Measurements from ENCODE around the gene ITPKB. TPM values are rescaled to one million over a fixed set of nuclear protein-coding genes. Genes with fewer than 3 reads are reported as not detected.

ITPKB gene
- total RNA-seq, 1 donor from 2014 or later, result 3.9 TPM

DNA sequence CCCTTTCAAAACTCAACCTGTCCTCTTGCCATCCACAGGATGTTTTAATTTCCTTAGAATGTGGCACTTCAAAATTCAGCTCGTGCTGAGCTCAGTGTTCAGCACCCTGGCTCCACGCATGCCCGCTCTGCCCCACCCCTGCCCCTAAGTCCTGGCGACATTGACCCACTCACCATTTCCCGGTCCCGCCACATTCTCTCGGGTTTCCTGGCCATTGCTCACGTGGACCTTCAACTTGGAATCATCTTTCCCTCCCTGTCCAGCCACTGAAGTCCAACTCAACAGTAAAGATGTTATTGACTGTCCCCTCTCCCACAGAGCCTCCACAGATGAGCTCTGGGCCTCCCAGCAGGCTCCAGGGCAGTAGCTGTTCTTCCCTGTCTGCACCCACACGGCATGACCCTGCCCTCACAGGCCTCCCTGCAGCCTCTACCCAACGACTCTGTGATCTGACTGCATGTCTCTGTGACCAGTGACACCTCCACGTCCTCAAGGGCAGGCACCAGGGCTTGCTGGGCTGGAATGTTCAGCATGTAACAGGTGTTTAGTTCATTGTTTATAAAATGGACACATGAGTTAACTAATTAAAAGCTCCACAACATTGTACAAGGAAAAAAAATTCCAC lies 53.8 kb downstream of the ITPKB start:
- DNase-seq, result no peak

- no peak for DNase-seq
Observed at GRCh38 chr1:226684026-226684425, 55.1 kb downstream of the ITPKB start.

GRCh38 chr1:226682871-226683814 lies 55.9 kb downstream of the ITPKB start:
- DNase-seq, result no peak

GRCh38 chr1:226681652-226682493 lies 57.2 kb downstream of the ITPKB start:
- DNase-seq, result no peak

DNA sequence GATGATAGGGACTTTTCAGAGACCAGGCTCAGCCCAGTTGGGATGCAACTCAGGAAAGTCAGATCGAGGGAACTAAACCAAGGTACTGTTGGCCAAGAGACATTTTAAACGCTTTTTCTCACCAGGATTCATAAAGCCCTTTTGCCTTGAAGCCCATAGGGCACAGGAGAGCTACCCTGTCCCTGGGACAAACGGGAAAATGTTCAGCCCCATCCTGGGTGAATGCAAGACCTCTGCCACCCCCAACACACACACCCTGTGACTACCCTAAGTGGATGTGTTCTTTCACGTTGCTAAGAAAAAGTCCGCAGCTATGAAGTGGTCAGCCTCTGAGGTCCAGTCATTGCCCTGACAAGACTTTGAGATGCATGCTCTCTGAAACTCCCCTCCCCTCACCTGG lies 58.4 kb downstream of the ITPKB start:
- DNase-seq, result no peak

DNA sequence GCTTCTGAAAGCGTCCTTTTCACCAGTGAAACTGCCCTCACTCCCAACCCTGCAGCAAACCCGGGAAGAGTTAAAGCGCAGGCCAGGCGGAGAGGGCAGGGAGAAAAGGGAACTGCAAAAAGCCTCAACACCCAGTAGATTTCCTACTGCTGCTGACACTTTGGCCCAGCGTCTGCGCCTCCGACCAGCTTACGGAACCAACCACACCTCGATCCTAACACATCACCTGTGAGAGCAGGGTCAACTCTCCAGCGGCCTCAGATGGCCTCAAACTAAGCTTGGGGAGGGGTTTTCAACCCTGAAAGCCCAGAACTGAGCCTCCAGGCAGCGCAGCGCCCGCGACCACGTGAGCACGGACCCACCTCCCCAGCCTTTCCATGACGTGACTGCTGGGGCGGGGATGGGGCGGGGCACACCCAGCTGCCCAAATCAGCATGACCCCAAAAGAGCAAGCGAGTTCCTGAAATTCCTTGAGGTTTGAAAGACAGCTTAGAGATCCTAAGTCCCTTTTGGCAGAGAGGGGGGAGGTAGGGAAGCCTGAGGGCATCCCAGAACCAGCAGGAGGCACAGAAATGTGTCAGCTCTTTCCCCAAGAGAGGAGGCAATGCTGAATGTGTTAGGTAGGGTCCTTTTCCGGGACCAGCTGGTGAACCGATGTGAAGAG lies 59.1 kb downstream of the ITPKB start:
- DNase-seq, result peak; percentile 51

- DNase-seq, result no peak
Observed at GRCh38 chr1:226679262-226679661, 59.8 kb downstream of the ITPKB start.

DNA sequence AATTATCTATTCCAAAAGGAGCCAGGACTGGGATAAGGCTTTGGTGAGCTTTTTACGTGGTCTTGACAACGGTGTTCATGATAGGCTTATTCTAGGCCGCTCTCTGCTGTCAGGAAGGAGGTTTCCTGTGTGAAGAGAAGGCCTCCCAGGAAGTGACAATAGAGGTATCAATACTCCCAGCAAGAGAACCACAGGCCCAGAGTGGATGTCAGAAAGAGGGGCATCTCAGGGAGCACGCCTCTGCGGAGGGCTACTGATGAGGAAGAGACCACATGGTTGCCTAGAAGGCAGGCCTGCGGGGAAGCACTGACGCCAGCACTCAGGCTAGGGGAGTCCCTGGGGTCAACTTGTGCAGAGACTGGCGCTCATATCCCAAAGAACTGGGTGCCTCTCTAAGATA lies 60.4 kb downstream of the ITPKB start:
- DNase-seq, result no peak

- no peak for DNase-seq
Observed at GRCh38 chr1:226678251-226678650, 60.8 kb downstream of the ITPKB start.

GRCh38 chr1:226677027-226678020 lies 61.8 kb downstream of the ITPKB start:
- DNase-seq, result peak; percentile 83

DNA sequence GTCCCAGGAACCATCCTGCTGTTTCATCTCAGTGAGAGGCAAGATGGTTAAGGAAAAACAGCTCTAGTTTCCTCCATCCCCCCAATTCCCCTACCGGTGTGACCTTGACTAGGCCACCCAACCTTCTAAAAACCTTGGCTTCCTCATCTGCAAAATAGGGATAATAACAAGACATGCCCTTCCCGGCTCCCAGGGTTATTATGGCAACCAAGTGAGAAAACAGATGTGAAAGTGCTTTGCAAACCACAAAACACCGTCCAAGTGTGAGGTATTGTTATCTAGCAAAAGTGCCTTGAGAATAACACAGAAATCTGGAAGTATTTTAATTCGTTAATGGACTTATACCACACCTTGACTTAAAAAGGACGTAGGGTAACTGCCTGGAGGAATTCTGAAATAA lies 62.7 kb downstream of the ITPKB start:
- no peak for DNase-seq

GRCh38 chr1:226675715-226676357 lies 63.2 kb downstream of the ITPKB start:
- DNase-seq, result no peak

DNA sequence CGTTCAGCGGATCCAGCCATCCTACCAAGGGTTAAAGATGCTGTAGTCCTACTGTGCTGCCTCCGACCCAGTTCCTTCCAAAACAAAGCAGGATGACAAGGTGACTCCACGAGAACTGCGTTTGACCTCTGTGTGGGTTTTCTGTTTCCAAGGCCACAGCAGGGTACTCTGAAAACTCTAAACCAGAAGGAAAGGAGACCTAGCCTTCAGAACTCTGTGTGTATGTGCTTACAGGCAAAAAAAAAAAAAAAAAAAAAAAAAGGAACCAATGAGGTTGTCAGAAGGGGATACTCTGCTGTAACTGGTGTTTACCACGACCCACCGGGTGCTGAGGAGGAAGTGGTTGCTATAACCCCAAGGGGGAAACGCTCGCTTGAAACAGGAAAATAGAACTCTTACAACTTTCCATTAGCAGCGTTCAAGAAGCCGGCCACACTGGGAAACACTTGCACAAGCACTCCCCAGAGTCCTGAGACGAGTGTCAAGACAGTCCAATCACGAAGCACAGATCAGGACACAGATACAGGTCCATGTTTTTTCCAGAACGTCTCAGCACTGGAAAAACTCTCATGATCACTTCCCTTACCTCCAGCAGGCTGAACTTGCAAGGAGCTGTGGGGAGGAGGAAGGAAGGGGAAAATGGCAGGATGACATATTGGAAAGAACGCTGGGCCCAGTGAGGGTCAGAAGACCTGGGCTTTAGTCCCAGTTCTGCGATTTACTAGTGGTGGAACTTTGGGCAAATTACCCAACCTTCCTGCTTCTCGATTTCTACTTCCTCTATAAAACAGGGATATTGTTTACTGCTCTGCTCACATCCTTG lies 64.0 kb downstream of the ITPKB start:
- no peak for DNase-seq

DNA sequence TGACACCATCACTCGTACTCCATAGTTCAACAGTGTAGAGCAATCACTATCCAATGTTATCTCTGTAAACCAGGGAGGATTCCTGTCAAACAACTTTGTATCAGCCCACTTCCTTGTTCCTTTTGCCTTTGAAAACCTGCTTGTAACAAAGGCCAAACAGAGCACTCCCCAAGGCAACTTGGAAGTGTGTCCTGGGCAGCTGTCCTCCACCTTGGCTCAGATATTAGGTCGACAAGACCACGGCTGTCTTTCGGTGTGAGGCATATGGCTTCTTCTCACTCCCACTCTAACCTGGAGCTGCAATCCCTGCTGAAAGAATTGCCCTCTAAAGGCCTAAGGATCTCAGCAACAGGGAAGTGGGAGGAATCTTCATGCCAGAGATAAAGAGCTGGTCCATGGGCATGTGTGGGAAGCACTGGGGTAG lies 66.7 kb downstream of the ITPKB start:
- no peak for DNase-seq

GRCh38 chr1:226671277-226671676 lies 67.8 kb downstream of the ITPKB start:
- DNase-seq, result no peak

DNA sequence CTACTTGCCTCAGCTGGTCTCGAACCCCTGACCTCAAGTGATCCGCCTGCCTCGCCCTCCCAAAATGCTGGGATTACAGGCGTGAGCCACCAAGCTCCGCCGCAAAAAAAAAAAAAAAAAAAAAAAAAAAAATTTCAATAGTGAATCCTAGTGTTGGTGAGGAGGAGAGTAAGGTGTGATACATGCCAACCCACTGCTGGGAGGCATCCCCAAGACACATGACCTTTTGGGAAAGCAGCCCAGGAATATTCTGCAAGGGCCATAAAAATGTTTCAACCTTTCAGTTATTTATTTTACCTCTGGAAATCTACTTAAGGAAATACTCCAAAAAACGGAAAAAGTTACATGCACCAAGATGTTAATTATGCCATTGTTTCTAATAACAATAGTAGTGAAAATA lies 69.0 kb downstream of the ITPKB start:
- DNase-seq, result no peak

- DNase-seq, result no peak
Observed at GRCh38 chr1:226668173-226668560, 70.9 kb downstream of the ITPKB start.

- DNase-seq, result no peak
Observed at GRCh38 chr1:226666692-226667091, 72.4 kb downstream of the ITPKB start.

- no peak for DNase-seq
Observed at GRCh38 chr1:226666164-226666506, 72.9 kb downstream of the ITPKB start.

Data from occipital lobe (tissue), 2 donors.